GM10266 (cell line): Measurements from ENCODE around the gene CAVIN2.
A peak's percentile ranks its signal among the peaks of the same experiment; 100 is the strongest.

Source experiments
- DNase-seq: peaks from one replicate; pipeline ENCODE4 v3.0.0; 2012; ENCODE audit errors: extremely low spot score
- TF ChIP-seq, protein P1 (sequence below): IDR thresholded peaks from 2 replicates; pipeline ENCODE4 v1.5.1; 2012; ENCODE audit warnings: mild to moderate bottlenecking, low read depth; ENCODE audit not compliant: control insufficient read depth, insufficient read depth; ENCODE audit errors: missing control alignments

CAVIN2 gene

DNA sequence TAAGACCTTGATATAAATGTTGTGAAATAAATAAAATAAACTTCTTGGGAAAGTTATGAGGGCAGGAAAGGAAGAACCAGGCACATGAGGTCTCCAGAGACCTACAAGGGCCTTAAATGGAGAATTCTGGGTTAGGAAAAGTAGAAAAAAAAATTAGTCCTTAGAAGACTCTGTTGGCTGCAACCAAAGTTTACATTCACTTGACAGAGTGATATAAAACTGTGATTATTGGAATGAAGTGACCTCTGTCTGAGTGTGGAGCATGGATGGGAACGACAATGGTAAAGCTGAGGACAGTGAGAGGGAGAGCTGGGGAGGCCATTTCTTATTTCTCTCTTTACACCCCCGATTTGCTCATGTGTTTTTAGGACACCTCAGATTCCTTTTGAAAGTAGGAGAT lies 29.0 kb upstream of the CAVIN2 start:
- DNase-seq: no peak
- TF ChIP-seq, protein P1, sequence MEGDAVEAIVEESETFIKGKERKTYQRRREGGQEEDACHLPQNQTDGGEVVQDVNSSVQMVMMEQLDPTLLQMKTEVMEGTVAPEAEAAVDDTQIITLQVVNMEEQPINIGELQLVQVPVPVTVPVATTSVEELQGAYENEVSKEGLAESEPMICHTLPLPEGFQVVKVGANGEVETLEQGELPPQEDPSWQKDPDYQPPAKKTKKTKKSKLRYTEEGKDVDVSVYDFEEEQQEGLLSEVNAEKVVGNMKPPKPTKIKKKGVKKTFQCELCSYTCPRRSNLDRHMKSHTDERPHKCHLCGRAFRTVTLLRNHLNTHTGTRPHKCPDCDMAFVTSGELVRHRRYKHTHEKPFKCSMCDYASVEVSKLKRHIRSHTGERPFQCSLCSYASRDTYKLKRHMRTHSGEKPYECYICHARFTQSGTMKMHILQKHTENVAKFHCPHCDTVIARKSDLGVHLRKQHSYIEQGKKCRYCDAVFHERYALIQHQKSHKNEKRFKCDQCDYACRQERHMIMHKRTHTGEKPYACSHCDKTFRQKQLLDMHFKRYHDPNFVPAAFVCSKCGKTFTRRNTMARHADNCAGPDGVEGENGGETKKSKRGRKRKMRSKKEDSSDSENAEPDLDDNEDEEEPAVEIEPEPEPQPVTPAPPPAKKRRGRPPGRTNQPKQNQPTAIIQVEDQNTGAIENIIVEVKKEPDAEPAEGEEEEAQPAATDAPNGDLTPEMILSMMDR: no peak

DNA sequence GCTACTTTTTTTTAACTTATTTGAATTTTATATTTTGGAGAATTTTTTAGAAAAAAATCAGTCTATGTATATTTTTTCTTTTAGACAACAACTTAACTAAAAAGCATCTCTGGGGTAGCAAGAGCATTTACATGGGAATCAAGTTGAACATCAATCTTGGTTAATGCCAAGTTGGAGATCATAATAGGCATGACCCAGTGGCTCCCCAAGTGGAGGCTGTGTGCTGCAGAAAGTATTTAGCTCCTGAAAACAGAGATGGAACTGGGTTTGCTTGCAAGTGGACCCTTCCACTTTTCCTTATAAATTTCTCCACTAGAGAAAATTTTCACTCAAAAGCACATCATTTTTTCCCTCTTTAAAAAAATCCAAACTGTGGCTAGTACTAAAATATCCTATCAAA lies 23.9 kb upstream of the CAVIN2 start:
- DNase-seq: no peak
- TF ChIP-seq, protein P1: no peak

DNA sequence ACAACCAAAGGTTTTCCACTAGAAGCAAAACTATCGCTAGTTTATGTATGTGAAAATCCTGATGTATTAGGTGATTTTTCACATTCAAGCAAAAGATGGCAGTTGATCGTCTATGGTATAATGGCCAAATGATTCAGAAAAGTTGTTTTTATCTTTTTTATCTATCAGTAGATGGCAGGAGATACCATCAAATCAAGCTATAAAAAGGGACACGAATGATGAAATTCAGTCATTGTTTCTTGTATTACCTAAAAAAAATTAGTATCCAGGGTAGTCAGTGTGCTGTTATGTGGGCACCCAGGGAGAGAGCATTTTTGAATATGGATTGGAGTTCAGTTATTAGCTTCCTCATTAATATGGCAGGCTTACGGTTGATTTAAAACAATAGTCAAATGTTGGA lies 22.9 kb upstream of the CAVIN2 start:
- no peak for DNase-seq
- TF ChIP-seq, protein P1: no peak

DNA sequence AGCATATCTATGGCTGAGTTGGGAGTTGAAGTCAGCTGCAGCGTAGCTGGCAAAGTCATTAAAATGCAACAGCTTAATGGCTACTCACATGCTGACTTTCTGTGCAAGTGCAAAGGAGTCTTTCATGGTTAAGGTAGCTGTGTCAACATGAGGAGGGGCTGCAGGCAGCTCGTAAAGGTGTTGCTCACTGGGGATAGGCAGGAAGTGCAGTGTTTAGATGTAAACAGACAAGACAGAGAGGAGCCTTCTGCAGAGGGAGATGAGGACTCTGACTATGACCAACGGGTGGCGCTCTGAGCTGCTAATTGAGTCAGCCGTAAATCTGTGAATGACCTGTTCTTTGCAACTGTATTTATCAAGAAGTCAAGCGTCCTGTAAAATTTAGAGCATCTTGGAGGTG lies 22.3 kb upstream of the CAVIN2 start:
- TF ChIP-seq, protein P1: peak; percentile 38
- no peak for DNase-seq

DNA sequence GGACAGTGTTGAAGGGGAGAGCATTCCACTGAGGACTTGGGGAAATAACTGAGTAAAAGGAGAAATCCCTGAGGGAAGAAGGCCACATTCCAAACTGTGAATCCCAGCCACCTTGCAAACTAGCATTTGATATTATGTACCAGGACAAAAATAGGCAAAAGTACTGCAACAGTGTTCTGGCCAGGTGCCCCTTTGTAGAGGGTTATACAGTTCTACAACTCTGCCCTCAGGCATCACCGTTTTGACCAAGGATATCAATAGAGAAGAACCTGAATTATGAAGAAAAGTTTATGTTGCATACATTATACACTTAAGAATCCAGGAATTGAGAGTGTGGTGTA lies 20.6 kb upstream of the CAVIN2 start:
- no peak for DNase-seq
- TF ChIP-seq, protein P1: no peak

DNA sequence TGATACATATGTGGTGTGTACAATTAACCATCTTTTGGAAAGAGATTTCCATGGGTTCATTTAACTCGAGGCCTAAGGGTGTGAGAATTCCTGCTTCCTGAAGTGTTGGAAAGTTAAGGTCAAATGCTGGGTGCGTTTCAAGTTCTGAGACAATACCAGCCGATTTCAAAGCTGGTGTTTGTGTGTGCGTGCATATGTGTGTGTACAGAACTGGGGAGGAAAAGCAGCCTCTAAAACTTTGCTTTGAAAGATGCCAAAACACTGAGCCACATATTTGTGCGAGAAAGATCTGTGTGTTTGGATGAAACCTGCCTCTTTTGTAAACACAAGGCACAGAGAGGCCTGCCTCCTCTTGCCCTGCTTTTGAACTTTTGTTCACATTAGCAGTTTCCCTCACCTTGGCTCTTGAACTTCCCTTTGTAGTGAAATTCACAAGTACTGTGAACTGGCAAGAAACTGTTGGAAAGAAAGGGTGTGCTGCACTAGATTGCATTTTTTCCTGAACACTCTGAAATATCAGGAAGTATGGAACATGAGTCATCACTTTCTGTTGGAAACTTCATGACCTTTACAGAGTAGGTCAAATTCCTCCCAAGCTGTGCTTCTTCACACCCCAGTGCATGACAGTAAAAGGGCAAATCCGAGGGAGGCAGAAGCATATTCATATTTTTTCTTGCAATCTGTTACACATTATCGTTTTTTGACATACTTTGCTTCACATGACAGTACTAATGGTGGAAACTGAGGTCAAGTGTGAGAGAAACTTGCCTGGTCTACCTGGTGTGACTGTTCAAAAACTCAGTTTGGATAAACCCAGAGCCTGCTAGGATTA lies 20.0 kb upstream of the CAVIN2 start:
- no peak for DNase-seq

DNA sequence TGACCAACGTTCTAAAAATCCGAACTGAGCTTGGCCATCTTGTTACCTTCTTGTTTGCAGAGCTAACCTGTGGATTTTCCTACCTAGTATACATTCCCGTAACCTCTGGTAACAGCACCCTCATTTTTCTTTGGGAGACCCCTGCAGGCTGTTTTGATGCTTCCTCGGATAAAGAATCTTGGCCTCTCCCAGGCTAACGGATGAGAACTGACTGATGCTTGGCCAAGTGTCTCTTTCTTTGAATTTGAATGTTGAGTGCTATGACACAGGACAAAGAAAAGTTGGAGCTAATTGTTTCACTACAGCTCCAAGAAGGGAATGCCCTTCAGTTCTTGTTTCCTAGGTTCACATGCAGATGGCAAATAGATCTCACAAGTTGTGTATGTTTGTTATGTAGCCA lies 19.3 kb upstream of the CAVIN2 start:
- DNase-seq: no peak
- TF ChIP-seq, protein P1: no peak

More for the DNA sequence above, 20.0 kb upstream of the CAVIN2 start:
- TF ChIP-seq, protein P1: no peak
